C4-2B (cell line): ENCODE results near the gene CD99.

ENCODE experiments used
- CTCF ChIP-seq: fragments of 450-650 bp; conservative IDR thresholded peaks from 2 replicates; pipeline ENCODE4 v1.5.1; 2017; ENCODE audit warnings: mild to moderate bottlenecking
- ZFX ChIP-seq: fragments of 450-650 bp; IDR thresholded peaks from 2 replicates; pipeline ENCODE4 v1.6.1; 2017

GRCh38 chrX:2680486-2681348 is 10.4 kb upstream of the CD99 start:
- no peak for TF ChIP-seq CTCF
- no peak for TF ChIP-seq ZFX
